ENCODE data around the gene VKORC1.

The VKORC1 gene

DNA sequence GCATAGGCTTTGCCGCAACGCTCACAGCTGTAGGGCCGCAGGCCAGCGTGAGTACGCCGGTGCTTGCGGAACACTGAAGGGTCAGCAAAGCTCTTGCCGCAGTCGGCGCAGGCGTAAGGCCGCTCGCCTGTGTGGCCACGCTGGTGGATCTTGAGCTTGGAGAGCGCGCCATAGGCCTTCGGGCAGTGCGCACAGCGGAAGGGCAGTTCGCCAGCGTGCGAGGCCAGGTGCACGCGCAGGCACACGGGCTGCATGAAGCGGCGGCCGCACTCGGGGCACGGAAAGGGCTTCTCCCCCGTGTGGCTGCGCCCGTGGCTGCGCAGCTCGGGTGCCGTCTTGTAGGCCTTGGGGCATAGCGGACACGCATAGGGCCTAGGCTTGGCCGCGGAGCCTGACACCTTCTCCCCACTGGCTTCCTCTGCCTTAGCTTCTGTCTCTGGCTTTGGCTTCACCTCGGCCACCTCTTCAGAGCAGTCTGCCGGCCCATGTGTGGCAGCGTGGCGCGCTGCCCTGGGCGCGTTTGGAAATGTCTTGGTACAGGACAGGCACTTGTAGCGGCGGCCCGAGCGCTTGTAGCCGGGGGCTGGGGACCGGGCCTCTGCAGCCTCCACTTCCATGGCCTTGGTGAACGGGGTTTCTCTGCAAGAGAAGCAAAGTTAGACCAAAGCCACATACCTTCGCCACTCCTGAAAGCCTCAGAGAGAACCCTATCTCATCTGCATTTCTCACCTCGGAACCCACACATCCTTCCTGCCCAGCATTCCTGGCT, 30.6 kb downstream of the VKORC1 start:
- no peak for DNase-seq (ENCODE audit: low read depth, low spot score)

DNA sequence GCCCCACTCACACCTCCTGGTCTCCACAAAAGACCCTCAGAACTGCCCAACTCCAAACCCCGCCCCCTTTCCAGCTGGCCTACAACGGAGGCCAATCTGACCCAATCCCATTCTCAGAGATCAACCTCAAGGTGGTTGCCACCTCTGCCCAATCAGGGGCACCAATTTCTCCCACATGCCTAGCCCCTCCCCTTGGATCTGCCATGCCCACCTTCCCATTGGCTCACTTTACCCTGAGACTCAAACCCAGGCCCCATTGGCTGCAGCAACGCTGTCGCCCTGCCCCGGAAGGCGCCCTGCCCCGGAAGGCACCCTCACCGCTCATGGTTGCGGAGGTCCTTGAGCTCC, 31.1 kb downstream of the VKORC1 start:
- DNase-seq (ENCODE audit: low read depth, low spot score), result no peak

DNA sequence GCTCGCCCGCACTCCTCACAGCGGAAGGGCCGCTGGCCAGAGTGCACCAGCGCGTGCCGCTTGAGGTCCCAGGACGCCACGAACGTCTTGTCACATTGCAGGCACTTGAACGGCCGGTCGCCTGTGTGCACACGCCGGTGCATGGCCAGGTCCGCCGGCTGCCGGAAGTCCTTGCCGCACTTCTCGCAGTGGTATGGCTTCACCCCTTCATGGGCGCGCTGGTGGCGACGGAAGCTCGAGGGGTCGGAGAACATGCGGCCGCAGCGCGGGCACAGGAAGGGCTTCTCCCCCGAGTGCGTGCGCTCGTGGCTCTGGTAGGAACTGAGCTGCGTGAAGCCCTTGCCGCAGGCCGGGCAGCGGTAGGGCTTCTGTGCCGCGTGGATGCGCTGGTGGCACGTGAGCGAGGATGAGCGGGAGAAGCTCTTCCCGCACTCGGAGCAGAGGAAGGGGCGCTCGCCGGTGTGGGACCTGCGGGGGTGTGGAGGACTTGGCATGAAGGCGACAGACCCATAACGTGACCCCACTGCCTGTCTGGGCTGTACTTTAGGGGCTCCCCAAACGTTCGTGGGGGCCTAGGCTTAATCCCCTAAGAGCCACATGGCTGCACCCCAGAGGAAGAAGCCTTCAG, 32.7 kb downstream of the VKORC1 start:
- DNase-seq (ENCODE audit: low read depth, low spot score), result no peak

DNA sequence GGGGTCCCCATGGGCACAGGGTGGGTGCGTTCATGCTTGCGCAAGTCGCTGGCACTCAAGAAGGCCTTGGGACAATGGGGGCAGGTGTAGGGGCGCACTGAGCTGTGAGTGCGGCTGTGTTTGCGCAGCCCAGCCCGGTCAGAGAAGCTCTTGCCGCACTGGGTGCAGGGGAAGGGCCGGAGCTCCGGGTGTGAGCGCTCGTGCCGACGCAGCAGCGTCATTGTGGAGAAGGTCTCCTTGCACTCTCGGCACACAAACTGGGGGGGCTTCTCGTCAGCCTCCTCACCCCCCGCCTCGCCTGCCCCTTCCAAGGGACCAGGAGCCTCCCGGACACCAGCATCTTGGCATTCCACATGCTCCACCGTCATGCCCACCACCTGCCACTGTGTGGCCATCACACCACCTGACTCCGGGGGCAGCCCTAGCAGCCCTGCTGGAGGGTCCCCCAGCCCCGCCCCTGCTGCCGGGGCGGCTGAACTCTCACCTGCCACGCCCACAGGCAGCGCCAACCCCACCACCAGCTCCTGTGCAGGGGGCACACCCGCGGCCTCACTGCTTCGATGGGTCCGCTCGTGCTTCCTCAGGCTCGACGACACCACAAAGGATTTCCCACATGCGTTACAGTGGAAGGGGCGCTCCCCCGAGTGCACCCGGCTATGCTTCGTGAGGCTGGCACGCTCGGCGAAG, 33.3 kb downstream of the VKORC1 start:
- DNase-seq (ENCODE audit: low read depth, low spot score), result no peak

DNA sequence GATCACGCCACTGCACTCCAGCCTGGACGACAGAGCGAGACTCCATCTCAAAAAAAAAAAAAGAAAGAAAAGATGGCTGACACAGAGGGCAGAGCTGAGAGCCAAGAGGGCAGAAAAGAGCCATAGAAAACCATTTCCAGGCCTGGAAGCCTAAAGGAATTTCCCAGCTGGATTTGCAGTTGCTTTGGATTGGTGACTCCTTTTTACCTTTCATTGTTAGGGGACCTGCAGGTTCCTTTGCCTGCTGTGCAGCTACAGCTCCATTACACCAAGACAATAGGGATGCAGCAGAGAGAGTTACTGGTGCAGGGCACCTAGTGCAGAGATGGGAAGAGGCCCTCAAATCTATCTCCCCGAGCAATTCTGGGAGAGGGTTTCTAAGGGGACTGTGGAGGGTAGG, 39.0 kb downstream of the VKORC1 start:
- DNase-seq (ENCODE audit: low read depth, low spot score), result no peak

DNA sequence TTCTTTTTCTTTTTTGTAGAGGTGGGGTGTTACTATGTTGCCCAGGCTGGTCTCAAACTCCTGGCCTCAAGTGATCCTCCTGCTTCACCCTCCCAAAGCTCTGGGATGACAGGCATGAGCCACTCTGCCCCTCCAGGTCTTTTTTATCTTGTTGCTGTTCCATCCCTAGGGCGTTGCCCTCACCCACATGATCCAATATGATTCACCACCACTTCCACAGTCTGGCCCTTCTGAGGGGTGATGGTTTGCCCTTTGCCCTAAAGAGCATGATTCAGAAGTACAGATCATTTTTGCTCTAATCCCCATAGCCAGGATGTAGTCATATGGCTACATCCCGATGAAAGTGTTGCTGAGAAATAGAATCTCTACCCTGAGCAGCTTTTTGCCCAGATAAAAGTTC, 42.5 kb downstream of the VKORC1 start:
- peak; percentile 61 for DNase-seq (ENCODE audit: low read depth, low spot score)

DNA sequence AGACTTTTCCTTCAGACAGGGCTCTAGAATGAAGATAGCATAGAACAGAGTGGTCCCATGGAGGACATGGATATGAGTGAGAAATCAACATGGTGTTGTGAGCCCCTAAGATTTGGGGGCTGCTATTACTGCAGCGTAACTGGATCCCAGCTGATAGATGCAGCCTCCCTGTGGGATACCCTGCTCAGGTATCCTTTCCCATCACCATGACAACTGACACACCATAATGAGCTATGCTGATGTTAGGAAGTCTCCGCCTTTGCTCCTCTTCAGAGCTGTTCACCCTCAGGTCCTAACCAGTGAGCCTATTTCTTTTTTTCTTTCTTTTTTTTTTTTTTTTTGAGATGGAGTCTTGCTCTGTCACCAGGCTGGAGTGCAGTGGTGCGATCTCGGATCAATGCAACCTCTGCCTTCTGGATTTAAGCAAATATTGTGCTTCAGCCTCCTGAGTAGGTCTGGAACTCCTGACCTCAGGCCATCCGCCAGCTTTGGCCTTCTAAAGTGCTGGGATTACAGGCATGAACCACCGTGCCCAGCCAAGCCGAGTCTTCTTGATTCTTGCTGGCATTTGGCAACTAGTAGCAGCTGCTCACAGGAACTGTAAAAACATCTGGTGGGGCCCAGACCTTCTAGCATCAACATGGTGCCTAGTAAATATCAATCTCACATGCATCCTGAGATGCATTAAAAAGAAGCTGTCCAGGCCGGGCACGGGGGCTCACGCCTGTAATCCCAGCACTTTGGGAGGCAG, 44.1 kb downstream of the VKORC1 start:
- no peak for DNase-seq (ENCODE audit: low read depth, low spot score)

DNA sequence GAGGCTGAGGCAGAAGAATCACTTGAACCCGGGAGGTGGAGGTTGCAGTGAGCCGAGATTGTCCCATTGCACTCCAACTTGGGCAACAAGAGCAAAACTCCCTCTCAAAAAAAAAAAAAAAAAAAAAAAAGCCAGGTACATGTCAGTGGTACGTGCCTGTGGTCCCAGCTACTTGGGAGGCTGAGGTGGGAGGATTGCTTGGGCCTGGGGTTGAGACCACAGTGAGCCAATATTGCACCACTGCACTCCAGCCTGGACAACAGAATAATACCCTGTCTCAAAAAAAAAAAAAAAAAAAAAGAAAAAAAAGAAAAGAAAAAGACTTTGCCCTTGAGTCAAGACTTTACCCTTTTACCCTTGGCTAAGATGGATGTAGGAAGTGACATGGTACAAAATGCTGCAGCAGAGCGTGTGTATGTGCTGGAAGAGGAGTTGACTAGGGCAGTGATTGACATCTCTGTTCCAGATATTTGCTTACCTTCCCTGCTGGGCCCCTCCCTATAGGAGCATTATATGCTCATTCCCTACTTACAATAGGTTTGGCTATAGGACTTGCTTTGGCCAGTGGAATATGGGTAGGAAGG, 50.6 kb downstream of the VKORC1 start:
- DNase-seq (ENCODE audit: low read depth, low spot score), result no peak

DNA sequence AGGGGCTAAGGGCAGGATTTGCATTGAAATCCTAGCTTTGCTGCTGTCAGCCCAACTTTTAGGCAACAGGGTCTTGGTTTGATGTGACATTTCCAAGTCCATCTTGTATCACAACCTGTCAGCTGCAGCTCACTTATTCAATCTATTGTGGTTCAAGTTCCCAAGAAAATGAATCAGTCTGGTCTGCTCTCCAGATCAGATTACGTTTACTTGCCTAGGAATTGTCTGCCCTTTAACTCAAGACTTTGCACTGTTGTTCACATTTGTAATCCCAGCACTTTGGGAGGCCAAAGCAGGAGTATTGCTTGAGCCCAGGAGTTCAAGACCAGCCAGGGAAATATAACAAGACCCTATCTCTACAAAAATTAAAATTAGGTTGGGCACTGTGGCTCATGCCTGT, 51.2 kb downstream of the VKORC1 start:
- DNase-seq (ENCODE audit: low read depth, low spot score), result no peak

DNA sequence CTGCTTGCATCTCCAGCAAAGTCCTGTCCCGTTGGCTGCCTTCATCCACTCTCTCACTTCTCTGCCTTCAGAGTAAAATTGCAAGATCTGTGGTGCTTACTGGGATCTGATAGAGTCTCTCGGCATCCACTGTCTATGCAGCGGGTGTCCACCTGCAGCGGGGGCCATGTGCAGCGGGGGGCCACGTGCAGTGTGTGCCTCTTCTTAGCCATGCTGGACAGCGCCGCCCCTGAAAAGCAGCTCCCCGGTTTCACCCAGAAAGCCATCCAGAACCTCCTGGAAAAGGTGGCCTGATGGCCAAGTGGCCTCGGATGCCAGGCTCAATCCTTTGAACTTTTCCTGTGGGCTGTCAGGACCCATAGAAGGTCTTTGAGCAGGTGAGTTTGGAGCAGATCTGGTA, 51.7 kb downstream of the VKORC1 start:
- DNase-seq (ENCODE audit: low read depth, low spot score), result no peak
